Measurements from ENCODE around the gene TMCO5A. TPM values are rescaled to one million over a fixed set of nuclear protein-coding genes. Genes with fewer than 3 reads are reported as not detected.

Gene TMCO5A
- polyA plus RNA-seq, 1 donor from 2014 or later, result not detected

DNA sequence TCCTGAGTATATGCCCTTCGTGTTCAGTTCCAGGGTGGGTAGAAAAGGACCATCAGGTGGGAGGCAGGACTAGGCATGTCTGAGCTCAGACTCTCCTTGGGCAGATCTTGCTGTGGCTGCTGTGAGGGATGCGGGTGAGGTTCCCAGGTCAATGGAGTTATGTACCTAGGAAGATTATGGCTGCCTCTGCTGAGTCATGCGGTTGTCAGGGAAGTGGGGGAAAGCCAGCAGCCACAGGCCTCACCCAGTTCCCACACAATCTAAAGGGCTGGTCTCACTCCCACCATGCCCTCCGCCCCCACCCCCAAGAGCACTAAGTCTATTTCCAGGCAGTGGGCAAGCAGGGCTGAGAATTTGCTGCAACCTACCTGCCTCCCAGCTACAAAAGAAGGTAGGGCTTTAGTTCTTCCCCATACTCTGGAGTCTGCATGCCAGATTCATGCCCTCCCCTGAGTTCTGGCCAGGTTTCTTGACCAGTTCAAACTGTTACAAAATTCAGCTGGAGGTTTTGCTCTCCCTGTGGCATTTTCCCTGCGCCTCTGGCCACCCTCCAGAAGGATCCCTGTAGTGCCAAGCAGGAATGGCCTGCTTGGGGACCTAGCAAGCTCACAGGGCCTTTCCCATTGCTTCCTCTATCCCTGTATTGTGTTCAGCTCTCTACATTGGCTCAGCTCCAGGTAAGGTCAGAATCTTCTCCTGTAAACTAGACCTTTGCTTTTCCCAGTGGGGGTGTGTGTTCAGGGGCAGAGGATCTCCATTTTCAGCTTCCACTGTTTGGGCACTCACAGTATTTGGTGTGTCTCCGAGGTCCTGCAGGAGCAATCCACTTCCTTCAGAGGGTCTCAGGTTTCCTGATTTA lies 12.7 kb upstream of the TMCO5A start:
- Histone ChIP-seq H3F3A (ENCODE audit: insufficient read depth, low read length, poor library complexity, severe bottlenecking) (no peaks in the 10 kb centered on the region), H3K4me3 (ENCODE audit: low read length) (no peak overlapping the region), H3K79me2 (replicated peaks; ENCODE audit: insufficient read depth, low read length) (no peaks in the 10 kb centered on the region), H3K9me3 (ENCODE audit: low read length) (no peaks in the 10 kb centered on the region), H3K27ac (ENCODE audit: low read length) (no peak overlapping the region), H3K36me3 (ENCODE audit: insufficient read depth, low read length) (no peaks in the 10 kb centered on the region), H3K9ac (ENCODE audit: low read length) (no peak overlapping the region), H3K4me2 (ENCODE audit: low read length) (no peak overlapping the region), H3K9me2 (ENCODE audit: insufficient read depth, low read length) (no peaks in the 10 kb centered on the region), H4K20me1 (ENCODE audit: insufficient read depth) (no peaks in the 10 kb centered on the region), H3K27me3 (ENCODE audit: insufficient read depth, low read depth, low read length) (no peaks in the 10 kb centered on the region), H2AFZ (ENCODE audit: low read depth, low read length) (no peak overlapping the region)
- TF ChIP-seq, protein P1, sequence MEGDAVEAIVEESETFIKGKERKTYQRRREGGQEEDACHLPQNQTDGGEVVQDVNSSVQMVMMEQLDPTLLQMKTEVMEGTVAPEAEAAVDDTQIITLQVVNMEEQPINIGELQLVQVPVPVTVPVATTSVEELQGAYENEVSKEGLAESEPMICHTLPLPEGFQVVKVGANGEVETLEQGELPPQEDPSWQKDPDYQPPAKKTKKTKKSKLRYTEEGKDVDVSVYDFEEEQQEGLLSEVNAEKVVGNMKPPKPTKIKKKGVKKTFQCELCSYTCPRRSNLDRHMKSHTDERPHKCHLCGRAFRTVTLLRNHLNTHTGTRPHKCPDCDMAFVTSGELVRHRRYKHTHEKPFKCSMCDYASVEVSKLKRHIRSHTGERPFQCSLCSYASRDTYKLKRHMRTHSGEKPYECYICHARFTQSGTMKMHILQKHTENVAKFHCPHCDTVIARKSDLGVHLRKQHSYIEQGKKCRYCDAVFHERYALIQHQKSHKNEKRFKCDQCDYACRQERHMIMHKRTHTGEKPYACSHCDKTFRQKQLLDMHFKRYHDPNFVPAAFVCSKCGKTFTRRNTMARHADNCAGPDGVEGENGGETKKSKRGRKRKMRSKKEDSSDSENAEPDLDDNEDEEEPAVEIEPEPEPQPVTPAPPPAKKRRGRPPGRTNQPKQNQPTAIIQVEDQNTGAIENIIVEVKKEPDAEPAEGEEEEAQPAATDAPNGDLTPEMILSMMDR (IDR thresholded peaks at IDR 0.05; ENCODE audit: poor library complexity, severe bottlenecking), result no peak
- TF ChIP-seq POLR2AphosphoS5 (IDR thresholded peaks at IDR 0.05), result no peak
- no peak for TF ChIP-seq EP300 (conservative IDR thresholded peaks at IDR 0.05; ENCODE audit: poor library complexity, severe bottlenecking)
- no peak for TF ChIP-seq EZH2 (IDR thresholded peaks at IDR 0.05; ENCODE audit: borderline replicate concordance, insufficient read depth, low read length, poor library complexity, severe bottlenecking)
- TF ChIP-seq TAF1 (IDR thresholded peaks at IDR 0.05; ENCODE audit: low read depth), result no peak
- no peak for TF ChIP-seq SMC3 (conservative IDR thresholded peaks at IDR 0.05; ENCODE audit: poor library complexity)
- TF ChIP-seq, protein P2, sequence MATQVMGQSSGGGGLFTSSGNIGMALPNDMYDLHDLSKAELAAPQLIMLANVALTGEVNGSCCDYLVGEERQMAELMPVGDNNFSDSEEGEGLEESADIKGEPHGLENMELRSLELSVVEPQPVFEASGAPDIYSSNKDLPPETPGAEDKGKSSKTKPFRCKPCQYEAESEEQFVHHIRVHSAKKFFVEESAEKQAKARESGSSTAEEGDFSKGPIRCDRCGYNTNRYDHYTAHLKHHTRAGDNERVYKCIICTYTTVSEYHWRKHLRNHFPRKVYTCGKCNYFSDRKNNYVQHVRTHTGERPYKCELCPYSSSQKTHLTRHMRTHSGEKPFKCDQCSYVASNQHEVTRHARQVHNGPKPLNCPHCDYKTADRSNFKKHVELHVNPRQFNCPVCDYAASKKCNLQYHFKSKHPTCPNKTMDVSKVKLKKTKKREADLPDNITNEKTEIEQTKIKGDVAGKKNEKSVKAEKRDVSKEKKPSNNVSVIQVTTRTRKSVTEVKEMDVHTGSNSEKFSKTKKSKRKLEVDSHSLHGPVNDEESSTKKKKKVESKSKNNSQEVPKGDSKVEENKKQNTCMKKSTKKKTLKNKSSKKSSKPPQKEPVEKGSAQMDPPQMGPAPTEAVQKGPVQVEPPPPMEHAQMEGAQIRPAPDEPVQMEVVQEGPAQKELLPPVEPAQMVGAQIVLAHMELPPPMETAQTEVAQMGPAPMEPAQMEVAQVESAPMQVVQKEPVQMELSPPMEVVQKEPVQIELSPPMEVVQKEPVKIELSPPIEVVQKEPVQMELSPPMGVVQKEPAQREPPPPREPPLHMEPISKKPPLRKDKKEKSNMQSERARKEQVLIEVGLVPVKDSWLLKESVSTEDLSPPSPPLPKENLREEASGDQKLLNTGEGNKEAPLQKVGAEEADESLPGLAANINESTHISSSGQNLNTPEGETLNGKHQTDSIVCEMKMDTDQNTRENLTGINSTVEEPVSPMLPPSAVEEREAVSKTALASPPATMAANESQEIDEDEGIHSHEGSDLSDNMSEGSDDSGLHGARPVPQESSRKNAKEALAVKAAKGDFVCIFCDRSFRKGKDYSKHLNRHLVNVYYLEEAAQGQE (IDR thresholded peaks at IDR 0.05; ENCODE audit: borderline replicate concordance), result no peak
- TF ChIP-seq RAD21 (conservative IDR thresholded peaks at IDR 0.05), result no peak
- no peak for TF ChIP-seq MXI1 (conservative IDR thresholded peaks at IDR 0.05; ENCODE audit: poor library complexity, severe bottlenecking)

- no peaks in the 10 kb centered on the region for H3K79me2 ChIP-seq (replicated peaks; ENCODE audit: insufficient read depth, low read length)
- H4K20me1 ChIP-seq (ENCODE audit: insufficient read depth), result no peaks in the 10 kb centered on the region
- no peak overlapping the region for H3K4me2 ChIP-seq (ENCODE audit: low read length)
- TF ChIP-seq EP300 (conservative IDR thresholded peaks at IDR 0.05; ENCODE audit: poor library complexity, severe bottlenecking), result no peak
- no peak overlapping the region for H3K27ac ChIP-seq (ENCODE audit: low read length)
- no peaks in the 10 kb centered on the region for H3K9me2 ChIP-seq (ENCODE audit: insufficient read depth, low read length)
- no peak overlapping the region for H3K4me3 ChIP-seq (ENCODE audit: low read length)
- no peak overlapping the region for H3K9ac ChIP-seq (ENCODE audit: low read length)
- no peaks in the 10 kb centered on the region for H3K36me3 ChIP-seq (ENCODE audit: insufficient read depth, low read length)
- H3K9me3 ChIP-seq (ENCODE audit: low read length), result no peaks in the 10 kb centered on the region
- H3K27me3 ChIP-seq (ENCODE audit: insufficient read depth, low read depth, low read length), result no peaks in the 10 kb centered on the region
- no peak overlapping the region for H2AFZ ChIP-seq (ENCODE audit: low read depth, low read length)
- no peaks in the 10 kb centered on the region for H3F3A ChIP-seq (ENCODE audit: insufficient read depth, low read length, poor library complexity, severe bottlenecking)
Measured at GRCh38 chr15:37926136-37926535, 8.3 kb upstream of the TMCO5A start.

Data from neural cell (in vitro differentiated cells).